Measurements from ENCODE around the gene POMZP3.
A peak's percentile ranks its signal among the peaks of the same experiment; 100 is the strongest.
"Not testable (repeated sequence)": the region's sequence is repeated elsewhere in the genome, so short reads cannot be mapped to it uniquely, and the experiment has no call there.

Gene POMZP3

DNA sequence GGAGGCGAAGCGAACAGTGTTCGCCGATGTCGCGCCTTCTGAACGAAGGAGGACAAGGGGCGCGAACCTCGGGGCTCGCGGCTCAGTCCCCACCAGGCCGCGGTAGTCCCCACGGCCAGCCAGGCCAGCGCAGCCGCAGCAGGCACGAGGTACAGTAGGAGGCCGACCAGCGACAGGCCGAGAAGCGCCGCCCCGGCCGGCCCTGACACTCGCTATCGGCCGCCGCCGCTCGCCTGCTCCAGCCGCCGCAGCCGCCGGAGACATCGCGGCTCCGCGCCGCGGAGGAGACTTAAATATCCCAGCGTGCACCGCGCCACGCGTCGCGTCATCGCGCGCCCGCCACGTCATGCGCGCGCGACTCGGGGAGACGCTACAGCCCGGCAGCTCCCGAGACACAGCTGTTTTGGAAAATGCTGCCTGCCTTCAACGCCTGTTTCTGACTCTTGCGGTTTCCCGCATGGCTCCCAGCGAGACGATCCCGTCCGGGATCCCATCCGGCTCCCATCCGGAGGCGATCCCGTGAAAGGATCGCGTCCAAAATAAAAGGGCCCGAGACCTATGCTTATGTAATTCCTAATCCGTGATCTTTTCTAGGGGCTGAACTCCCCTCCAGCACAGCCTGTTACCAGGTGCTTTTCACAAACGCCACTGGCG, at the start of gene POMZP3:
Gene POMZP3, minus strand, starts transcription at position 291 of the 654 bp plus-strand sequence. CDS start 1,215 bp downstream, outside the sequence.
- not testable (repeated sequence) for DNase-seq (ENCODE audit: low read depth)

DNA sequence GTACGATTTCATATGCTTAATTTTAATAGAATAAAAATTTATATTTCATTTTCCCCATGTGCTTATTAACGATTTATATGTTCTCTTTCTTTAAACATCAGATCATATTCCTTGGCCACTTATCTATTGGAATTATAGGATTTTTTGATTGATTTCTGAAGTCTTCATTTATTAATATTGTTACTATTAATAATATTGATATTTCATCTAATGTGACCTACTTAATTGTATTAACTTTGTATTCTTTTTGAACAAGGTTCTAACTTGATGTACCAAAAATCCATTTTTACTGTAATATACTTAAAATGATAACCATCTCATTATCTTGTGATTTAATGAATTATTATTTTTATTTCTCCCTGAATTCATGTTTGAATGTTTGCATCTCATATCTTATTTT, 48.7 kb upstream of the POMZP3 start:
- DNase-seq (ENCODE audit: low read depth), result not testable (repeated sequence)

- not testable (repeated sequence) for DNase-seq (ENCODE audit: low read depth)
Observed at GRCh38 chr7:76673346-76673745, 46.3 kb upstream of the POMZP3 start.

DNA sequence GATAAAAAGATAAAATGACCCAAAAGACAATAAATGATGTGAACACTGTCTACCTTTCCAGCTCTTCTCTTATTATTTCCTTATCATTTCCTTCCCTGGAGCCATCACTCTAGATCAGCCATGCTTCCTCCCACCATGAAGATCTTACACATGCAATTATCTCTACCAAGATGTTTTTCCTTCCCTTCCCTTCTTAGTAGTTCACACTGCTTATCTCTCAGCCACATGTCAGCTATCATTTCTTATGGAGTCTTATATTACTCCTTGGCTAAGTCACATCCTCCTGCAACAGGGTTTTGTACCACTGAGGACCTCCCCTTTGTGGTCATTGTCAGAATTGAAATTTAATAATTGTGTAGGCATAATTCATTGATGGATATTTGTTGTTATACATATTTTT, 32.1 kb upstream of the POMZP3 start:
- DNase-seq (ENCODE audit: low read depth), result not testable (repeated sequence)

- not testable (repeated sequence) for DNase-seq (ENCODE audit: low read depth)
Observed at GRCh38 chr7:76656425-76656824, 29.3 kb upstream of the POMZP3 start.

DNA sequence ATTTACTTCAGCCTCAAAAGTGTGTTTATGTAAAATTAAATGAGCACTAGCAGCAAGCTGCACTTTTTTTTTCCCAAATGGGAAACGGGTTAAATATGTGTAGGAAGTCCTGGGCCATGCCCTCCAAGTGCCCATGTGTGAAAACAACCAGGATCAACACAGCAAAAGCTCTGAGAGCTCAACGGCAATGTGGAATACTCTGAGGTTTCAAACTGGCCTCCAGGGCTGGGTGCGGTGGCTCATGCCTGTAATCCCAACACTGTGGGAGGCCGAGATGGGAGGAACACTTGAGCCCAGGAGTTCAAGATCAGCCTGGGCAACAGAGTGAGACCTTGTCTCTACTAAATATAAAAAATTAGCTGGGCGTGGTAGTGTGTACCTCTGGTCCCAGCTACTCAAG, 15.5 kb upstream of the POMZP3 start:
- DNase-seq (ENCODE audit: low read depth), result not testable (repeated sequence)

- DNase-seq (ENCODE audit: low read depth), result not testable (repeated sequence)
Observed at GRCh38 chr7:76637061-76637691, 10.1 kb upstream of the POMZP3 start.

DNA sequence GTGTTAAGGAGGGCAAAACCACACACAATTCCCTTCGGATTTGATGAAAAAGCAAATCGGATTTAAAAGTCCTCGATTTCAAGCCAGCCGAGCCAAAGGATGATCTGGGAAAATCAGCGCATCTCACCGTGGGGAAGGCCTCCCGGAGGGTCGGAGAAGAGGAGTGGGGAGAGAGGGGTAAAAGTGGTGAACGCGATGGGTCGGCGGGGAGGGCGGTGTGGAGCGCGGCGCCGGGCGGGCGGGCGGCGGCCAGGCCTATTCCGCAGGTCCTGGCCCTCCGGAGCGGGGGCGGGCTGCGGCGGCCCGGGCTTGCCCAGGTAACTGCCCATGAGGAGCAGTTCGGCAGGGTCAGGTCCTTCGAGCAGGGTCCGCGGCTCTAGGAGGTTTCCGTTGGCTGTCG, 498 bp downstream of the POMZP3 start:
- not testable (repeated sequence) for DNase-seq (ENCODE audit: low read depth)

DNA sequence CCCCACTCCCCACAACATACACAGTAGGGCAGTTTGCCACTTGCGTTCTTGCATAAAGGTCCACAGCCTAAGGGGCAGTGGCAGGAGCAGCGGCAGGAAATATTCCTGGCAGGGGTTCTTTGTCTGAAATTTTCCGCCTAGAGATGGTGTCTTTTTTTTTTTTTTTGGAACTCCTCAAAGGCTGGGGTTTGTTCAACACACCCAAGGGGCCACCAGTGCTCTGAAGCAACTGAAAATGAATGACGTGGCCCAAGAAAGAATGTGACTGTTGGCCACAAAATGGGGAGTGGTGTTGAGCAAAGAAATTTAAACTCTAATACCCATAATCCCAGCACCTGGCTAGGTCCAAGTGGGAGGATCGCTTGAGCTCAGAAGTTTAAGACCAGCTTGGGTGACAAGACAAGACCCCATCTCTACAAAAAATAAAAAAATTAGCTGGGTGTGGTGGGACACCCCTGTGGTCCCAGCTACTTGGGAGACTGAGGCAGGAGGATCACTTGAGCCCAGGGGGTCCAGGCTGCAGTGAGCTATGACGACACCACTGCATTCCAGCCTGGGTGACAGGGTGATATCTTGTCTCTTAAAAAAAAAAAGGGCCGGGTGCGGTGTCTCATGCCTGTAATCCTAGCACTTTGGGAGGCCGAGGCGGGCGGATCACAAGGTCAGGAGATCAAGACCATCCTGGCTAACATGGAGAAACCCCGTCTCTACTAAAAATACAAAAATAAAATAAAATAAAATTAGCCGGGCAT, 7.5 kb downstream of the POMZP3 start:
- DNase-seq (ENCODE audit: low read depth), result not testable (repeated sequence)

GRCh38 chr7:76613783-76614182, 13.3 kb downstream of the POMZP3 start:
- DNase-seq (ENCODE audit: low read depth), result not testable (repeated sequence)

DNA sequence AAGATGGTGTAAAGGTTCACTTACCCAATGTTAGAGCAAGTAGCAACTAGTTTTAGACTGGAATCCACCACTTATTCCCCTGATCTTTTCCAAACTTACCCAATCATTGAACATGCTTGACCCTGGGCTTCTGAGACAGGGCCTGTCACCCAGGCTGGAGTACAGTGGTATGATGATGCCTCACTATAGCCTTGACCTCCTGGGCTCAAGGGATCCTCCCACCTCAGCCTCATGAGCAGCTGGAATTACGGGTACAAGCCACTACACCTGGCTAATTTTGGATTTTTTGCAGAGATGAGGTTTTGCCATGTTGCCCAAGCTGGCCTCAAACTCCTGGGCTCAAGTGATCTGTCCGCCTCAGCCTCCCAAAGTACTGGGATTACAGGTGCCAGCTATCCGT, 14.8 kb downstream of the POMZP3 start:
- not testable (repeated sequence) for DNase-seq (ENCODE audit: low read depth)

GRCh38 chr7:76609864-76610263, 17.2 kb downstream of the POMZP3 start:
- DNase-seq (ENCODE audit: low read depth), result not testable (repeated sequence)

DNA sequence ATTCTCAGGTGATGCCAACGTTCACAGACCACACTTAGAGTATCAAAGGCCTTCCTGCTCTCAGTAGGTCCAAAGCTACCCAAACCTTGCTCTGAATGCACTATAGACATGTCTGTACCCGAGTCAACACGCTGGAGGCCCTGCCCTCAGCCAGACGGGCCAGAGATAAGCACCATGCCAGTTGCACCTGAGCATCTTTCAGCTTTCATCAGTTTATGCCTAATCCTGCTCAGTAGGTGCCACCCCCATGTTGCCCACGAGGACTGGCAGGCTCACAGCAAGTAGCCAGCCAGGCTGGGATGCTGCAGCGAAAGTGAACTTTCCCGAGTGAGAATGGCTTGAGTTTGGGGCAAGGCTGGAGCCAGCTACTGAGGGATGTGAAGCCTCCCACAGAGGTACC, 18.6 kb downstream of the POMZP3 start:
- DNase-seq (ENCODE audit: low read depth), result not testable (repeated sequence)

DNA sequence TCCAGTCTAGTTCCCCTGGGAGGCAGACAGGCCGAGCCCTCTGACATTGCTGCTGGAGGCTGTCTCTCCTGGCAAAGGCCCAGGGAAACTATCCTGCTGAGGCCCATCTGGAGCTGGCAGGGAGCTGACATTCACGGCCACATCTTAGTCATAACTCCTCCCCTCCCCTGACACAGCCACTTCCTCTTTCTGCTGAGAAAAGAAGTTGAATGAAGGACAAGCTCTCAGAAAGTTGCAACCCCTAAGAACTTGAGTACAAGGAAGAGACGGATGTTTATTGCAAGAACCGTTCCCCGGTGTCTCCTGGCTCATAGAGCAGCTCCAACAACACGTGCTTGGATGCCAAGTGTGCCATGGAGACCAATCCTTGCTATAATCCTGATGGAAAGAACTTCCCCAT, 21.1 kb downstream of the POMZP3 start:
- peak; percentile 29 for DNase-seq (ENCODE audit: low read depth)

GRCh38 chr7:76600650-76601049, 26.4 kb downstream of the POMZP3 start:
- DNase-seq (ENCODE audit: low read depth), result not testable (repeated sequence)

DNA sequence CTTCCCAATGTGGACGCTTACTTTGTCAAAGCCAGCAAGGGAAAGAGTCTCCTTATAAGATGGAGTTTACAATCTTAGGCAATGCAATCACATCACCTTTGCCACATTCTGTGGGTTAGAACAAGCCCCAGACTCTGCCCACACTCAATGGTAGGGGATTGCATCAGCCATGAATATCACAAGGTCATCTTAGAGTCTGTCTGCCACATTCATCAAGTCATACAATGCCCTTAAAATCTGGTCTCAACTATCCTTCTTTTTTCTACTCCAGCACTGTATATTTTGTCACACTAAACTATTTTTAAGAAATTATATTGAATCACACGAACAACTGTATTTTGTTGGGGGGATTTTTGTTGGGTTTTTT, 27.0 kb downstream of the POMZP3 start:
- not testable (repeated sequence) for DNase-seq (ENCODE audit: low read depth)

DNA sequence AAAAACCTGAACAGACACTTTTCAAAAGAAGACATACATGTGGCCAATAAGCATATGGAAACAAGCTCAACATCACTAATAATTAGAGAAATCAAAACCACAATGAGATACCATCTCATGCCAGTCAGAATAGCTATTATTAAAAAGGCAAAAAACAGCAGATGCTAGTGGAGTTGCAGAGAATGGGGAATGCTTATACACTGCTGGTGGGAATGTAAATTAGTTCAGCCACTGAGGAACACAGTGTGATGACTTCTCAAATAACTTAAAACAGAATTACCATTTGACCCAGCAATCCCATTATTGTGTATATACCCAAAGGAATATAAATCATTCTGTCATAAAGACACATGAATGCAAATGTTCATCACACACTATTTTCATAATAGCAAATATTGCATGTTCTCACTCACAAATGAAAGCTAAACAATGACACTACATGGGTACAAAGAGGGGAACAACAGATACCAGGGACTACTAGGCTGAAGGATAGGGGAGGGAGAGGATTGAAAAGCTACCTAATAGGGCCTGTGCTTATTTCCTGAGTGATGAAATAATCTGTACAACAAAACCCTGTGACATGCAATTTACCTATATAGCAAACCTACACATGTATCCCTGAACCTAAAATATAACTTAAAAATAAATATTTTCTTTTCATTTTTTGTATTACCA, 28.4 kb downstream of the POMZP3 start:
- DNase-seq (ENCODE audit: low read depth), result not testable (repeated sequence)

DNA sequence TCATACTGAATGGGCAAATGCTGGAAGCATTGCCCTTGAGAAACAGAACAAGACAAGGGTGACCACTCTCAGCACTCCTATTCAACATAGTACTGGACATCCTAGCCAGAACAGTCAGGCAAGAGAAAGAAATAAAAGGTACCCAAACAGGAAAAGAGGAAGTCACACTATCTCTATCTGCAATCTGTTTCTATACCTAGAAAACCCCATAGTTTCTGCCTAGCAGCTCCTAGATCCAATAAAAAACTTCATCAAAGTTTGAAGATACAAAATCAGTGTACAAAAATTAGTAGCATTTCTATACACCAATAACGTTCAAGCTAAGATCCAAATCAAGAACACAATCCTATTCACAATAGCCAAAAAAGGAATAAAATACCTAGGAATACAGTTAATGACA, 29.8 kb downstream of the POMZP3 start:
- not testable (repeated sequence) for DNase-seq (ENCODE audit: low read depth)

GRCh38 chr7:76592694-76593093, 34.4 kb downstream of the POMZP3 start:
- DNase-seq (ENCODE audit: low read depth), result not testable (repeated sequence)

DNA sequence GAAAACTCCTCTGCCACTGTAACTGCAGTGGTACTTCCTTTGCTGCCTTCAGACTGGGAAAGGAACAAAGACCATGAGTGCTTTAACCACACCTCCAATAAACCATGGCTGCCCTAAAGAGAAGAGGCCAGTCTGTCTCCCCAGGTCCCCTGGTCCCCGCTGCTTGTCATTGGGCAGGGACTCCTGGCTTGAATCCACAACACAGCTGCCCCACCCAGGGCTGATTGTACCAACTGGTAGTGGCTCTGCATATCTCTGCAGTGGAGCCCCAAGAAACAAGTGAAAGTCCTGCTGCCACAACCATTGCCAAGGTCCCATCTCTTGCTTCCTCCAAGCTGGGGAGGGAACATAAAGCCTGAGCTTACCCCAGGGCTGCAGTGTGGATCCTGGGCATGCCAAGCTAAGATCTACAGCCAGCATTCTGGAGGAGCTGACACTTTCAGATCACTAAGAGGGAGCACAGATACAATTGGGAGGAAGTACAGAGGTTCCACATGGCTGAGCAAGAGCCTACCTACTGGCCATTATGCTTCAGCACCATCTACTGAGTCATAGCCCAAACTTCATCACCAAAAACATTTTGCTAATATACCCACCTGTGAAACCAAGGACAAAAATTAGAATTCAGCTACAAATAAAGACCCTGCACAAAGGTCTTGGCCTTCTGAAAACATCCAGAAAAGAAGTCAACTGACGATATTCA, 35.3 kb downstream of the POMZP3 start:
- not testable (repeated sequence) for DNase-seq (ENCODE audit: low read depth)

- not testable (repeated sequence) for DNase-seq (ENCODE audit: low read depth)
Observed at GRCh38 chr7:76591033-76591432, 36.0 kb downstream of the POMZP3 start.

DNA sequence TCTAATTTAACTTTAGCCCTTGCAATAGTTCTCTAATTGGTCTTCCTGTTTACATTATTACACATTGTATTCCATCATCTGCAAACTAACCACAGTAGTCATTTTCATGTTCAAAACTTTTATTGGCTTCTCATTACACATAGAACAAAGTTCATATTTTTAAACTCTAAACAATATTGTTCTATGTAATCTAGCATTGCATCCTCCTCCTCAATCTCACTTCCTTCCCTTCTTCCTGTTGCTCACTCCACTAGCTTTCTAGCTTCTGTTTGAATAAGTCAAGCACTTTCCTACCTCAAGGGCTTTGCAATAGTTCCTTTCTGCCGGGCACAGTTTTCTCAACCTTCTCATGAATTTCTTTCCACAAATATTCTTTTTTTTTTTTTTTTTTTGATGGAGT, 38.5 kb downstream of the POMZP3 start:
- not testable (repeated sequence) for DNase-seq (ENCODE audit: low read depth)

Measured in stimulated activated CD4-positive, alpha-beta T cell treated with anti-CD3 and anti-CD28 coated beads, Interleukin-2, amount 100 ng/mL, for 4 hours (primary cell).